ENCODE results near the gene MACROD2. TPM values are rescaled to one million over a fixed set of nuclear protein-coding genes. Genes with fewer than 3 reads are reported as not detected.

MACROD2 gene
- total RNA-seq, 4 donors from 2014 or later: 10.0 to 24.0 (median 17.0) TPM

DNA sequence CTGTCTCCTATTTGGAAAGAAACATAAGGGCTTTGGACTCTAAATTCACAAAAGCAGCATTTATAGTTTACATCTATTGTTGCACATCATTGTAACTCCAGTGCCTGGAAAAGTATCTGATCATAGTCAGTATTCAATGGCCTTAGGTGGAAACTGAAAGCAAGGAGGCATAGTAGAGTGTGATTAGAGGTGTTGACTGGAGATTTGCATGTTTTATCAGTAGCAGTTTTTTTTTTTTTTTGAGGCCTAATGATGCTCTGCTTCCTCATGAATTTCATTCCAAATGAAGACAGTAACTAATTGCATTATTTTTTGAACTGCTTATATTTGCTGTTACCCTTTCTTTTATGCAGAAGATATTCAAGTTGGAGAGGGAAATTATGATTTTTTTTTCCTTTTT lies 555.3 kb downstream of the MACROD2 start:
- TF ChIP-seq POLR2A (IDR thresholded peaks at IDR 0.05): no peak
- TF ChIP-seq, protein P1, sequence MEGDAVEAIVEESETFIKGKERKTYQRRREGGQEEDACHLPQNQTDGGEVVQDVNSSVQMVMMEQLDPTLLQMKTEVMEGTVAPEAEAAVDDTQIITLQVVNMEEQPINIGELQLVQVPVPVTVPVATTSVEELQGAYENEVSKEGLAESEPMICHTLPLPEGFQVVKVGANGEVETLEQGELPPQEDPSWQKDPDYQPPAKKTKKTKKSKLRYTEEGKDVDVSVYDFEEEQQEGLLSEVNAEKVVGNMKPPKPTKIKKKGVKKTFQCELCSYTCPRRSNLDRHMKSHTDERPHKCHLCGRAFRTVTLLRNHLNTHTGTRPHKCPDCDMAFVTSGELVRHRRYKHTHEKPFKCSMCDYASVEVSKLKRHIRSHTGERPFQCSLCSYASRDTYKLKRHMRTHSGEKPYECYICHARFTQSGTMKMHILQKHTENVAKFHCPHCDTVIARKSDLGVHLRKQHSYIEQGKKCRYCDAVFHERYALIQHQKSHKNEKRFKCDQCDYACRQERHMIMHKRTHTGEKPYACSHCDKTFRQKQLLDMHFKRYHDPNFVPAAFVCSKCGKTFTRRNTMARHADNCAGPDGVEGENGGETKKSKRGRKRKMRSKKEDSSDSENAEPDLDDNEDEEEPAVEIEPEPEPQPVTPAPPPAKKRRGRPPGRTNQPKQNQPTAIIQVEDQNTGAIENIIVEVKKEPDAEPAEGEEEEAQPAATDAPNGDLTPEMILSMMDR (IDR thresholded peaks at IDR 0.05): no peak
- DNase-seq (ENCODE audit: low spot score in 2 of 2): no peak
- H3K4me3 ChIP-seq (ENCODE audit: low read depth, poor library complexity, severe bottlenecking): no peak overlapping the region
- intact Hi-C loops (cut with DNase I; ENCODE audit: low total_unique reads): no loop called here

DNA sequence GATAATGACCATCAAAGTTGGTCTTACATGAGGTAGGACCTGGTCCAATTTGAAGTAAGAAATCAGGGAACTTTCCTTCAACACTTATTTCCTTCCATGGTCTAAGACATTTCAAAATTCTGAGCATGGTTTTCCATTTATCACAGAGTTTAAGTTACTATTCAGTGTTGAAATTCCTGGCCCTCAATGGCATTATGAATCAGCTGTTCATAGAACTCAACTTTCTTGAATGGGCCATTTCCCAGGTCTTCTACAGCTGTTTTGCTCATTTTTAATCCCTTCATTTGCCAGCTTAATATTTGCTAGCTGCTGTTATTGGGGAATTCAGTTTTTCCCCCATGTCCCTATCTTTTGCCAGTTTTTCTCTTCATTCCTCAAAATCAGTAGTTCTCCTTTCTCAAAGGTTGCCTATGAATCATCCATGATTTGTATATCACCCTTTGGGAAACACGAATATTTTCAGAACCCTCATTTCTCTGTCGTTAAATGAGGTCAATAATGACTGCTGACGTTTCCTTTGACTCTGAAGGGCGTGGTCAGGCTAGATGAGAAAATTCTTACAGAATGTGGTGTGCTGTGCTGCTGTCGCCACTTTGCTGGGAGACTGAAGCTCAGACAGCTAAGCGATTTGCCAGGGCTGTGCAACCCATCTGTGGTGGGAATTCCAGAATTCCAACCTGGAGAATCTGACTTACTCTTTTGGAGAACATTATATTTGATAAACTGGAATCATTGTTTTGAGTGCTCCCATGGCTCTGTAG lies 558.6 kb downstream of the MACROD2 start:
- no peak for TF ChIP-seq POLR2A (IDR thresholded peaks at IDR 0.05)
- TF ChIP-seq, protein P1 (IDR thresholded peaks at IDR 0.05): no peak
- intact Hi-C loops (cut with DNase I; ENCODE audit: low total_unique reads): no loop called here
- DNase-seq (ENCODE audit: low spot score in 2 of 2): no peak
- WGBS, 2 donors: 44 to 55% methylated on average over 6 of the region's 6 CpGs
- H3K4me3 ChIP-seq (ENCODE audit: low read depth, poor library complexity, severe bottlenecking): no peak overlapping the region

DNA sequence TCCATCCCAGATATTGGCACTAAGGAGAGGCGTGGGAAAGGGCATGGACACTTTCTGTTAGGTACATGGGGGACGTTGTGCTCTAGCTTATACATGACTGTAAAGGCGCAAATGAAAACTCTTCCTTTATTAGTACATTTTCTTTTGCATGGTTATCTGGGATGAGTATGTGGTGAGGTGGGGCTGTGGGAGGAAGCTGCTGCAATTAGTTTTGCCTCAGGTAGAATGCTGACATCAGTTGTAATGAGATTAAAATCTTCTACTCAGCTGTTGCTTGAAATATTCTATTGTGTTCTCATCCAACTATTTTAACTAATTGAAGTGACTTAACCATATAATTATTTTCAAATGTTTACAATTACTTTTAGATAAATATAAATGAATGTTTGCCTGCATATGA lies 560.4 kb downstream of the MACROD2 start:
- 57 to 58% methylated on average over 3 of the region's 3 CpGs for WGBS, 2 donors
- intact Hi-C loops (cut with DNase I; ENCODE audit: low total_unique reads): no loop called here
- no peak for TF ChIP-seq POLR2A (IDR thresholded peaks at IDR 0.05)
- TF ChIP-seq, protein P1 (IDR thresholded peaks at IDR 0.05): no peak
- no peak overlapping the region for H3K4me3 ChIP-seq (ENCODE audit: low read depth, poor library complexity, severe bottlenecking)
- no peak for DNase-seq (ENCODE audit: low spot score in 2 of 2)

DNA sequence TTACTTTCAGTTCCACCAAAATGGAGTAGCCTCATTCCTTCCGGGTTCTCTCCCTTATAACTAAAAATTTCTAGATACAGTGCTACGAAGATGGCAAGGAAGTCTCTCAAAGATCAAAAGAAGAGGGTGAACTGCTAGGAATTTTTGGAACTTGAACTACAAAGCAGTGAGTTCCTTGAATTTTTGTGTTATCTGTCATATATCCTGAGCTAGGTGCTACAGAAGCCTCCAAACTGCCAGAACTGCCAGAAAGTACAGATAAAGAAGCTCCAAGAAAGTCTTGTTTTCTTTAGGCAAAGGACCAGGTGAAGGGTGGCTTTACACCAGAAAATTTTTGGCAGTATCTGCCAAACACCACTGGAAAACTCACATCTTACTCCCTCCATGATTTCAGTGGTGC lies 560.9 kb downstream of the MACROD2 start:
- 69 to 78% methylated on average over 2 of the region's 2 CpGs for WGBS, 2 donors
- no peak for DNase-seq (ENCODE audit: low spot score in 2 of 2)
- no peak overlapping the region for H3K4me3 ChIP-seq (ENCODE audit: low read depth, poor library complexity, severe bottlenecking)
- TF ChIP-seq POLR2A (IDR thresholded peaks at IDR 0.05): no peak
- TF ChIP-seq, protein P1 (IDR thresholded peaks at IDR 0.05): no peak
- intact Hi-C loops (cut with DNase I; ENCODE audit: low total_unique reads): no loop called here

DNA sequence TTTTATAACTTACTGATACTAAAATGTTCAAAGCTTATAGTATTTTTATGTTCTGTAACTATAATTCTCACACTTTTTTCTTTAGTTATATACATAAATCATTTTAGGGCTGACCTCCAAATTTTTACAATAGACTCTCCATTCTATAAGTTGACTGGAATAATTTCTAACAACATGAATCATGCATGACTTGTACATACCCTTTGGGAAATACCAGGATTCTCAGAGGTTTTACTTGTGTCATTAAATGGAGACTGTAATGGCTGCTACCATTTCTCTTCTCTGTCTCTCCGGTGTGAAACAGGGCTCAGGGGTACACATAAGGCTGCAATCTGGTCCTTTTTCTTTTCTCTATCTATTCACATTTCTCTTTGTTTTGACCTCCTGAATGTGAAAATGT lies 564.3 kb downstream of the MACROD2 start:
- no peak overlapping the region for H3K4me3 ChIP-seq (ENCODE audit: low read depth, poor library complexity, severe bottlenecking)
- no peak for DNase-seq (ENCODE audit: low spot score in 2 of 2)
- WGBS, 2 donors: 64 to 83% methylated on average over 1 of the region's 1 CpG
- intact Hi-C loops (cut with DNase I; ENCODE audit: low total_unique reads): no loop called here
- no peak for TF ChIP-seq POLR2A (IDR thresholded peaks at IDR 0.05)
- TF ChIP-seq, protein P1 (IDR thresholded peaks at IDR 0.05): no peak

DNA sequence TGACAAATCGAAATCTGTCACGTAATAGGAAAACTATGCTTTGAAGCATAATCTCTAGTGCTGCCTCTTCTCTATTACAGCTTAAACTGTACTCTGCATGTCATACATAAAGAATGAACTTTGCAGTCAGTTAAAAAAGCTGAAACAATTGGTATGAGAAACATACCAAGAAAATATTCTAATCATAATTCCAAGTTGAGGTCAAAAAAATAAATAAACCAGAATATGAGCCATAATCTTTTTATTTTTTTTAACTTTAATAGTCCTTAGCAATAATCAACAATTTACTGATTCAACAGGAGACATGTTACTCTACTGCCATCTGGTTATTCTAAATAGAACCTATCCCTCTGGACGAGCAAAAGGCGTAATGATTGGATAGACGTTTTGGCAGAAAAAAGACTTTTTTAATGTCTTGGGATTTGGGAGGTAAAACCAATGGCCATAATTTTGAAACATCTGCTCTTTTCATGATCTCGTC lies 566.5 kb downstream of the MACROD2 start:
- TF ChIP-seq, protein P1 (IDR thresholded peaks at IDR 0.05): no peak
- TF ChIP-seq POLR2A (IDR thresholded peaks at IDR 0.05): no peak
- intact Hi-C loops (cut with DNase I; ENCODE audit: low total_unique reads): no loop called here
- H3K4me3 ChIP-seq (ENCODE audit: low read depth, poor library complexity, severe bottlenecking): no peak overlapping the region
- DNase-seq (ENCODE audit: low spot score in 2 of 2): no peak
- 59 to 71% methylated on average over 6 of the region's 6 CpGs for WGBS, 2 donors
